Caki2 (cell line): ENCODE data around the gene FAM53B. TPM values are rescaled to one million over a fixed set of nuclear protein-coding genes. Genes with fewer than 3 reads are reported as not detected.

Experiments used
- DNase-seq: peaks from one replicate; pipeline ENCODE4 v3.0.0-alpha.2; 2015; ENCODE audit warnings: low read depth
- in situ Hi-C: cut with HindIII; loops from 2 replicates; pipeline ENCODE4 v1.10.0; 2016; ENCODE audit warnings: low sequenced_read_pairs, low pct_unique_long_range_greater_than_20kb, mixed read lengths
- total RNA-seq: library from RNA; depleted of rRNA; stranded (reverse); fragments of >200 nt; shearing (Covaris generic); gene quantifications from 2 replicates; pipeline ENCODE4 v1.2.3, GENCODE V29; 2014; ENCODE audit warnings: low replicate concordance

FAM53B gene
- total RNA-seq, 1 experiment from 2014 or later: 10.5 TPM

DNA sequence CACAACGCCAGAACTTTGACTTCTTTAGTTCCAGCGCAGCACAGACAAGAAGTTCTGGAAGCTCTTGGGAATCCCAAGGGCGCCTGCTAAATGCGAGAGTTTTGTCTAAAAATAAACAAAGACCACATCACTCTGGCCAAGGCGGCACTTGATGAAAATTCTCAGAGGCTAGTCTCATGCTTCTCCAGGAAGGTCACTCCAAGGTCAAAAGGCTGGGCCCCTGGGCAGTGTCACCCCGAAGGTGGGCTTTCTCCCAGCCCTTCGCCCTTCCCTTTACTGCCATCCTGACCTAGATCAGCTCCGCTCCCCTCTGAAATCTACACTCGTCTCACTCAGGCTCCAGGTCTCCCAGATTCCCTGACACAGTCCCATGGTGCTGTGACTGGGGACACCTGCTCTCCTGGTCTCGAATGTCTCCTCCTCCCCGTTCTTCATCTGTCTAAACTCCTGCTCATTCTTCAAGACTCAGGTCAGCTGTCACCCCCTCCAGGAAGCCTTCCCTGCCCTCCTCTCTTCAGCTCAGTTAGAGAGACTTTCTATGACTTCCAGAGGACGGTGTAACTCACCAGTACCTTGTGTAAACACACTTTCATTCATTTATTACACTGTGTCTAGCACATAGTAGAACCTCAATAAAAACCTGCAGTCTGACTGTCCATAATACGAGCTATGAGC, 10.5 kb downstream of the FAM53B start:
- in situ Hi-C loops: no loop called here
- no peak for DNase-seq

DNA sequence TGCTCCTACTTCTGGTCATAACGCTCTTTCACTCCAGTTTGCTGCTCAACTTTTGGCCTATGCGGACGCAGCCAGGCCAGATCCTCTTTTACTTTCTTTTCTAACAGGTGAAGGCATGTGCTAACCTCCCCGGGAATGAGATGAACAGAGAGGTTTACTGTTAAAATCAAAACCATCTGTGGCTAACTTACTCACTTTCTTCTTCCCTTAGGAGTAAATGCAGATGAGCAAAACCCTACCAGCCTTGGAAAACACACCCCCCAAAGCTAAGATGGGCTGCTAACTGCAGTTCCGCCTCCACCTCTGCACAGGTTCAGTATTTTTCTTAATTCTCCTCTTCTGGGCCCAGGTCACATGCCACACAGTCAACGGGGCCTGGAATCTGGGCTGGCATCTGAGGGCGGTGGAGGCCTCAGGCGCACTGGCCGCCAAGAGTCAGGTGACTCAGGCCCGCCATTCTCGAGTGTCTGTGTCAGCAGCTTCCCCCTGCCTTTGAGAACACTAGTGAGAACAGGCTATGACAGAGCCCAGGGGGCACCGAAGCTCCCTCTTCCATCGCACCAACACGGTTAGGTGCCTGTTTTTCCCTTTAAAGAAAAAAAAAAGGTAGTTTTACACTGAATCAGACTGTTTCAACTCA, 11.1 kb downstream of the FAM53B start:
- in situ Hi-C loops: no loop called here
- DNase-seq: no peak

DNA sequence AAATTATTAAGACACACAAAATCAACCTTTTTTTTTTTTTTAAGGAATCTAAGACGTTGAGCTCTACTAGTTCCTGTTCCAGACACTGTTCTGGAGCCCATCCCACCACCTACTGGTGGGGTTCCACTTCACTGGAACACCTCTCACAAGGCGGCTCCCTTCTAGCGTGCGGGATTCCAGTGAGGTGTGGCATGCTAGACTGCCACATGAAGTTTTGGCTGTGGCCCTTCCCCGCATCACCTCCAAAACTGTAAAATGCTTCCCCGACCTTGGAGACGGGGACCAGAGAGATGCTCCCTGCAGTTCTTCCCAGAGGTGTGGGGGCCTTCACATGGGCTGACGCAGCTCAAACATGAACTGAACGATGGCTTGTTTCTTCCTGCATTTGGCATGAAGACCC, 12.6 kb downstream of the FAM53B start:
- in situ Hi-C loops: no loop called here
- no peak for DNase-seq

DNA sequence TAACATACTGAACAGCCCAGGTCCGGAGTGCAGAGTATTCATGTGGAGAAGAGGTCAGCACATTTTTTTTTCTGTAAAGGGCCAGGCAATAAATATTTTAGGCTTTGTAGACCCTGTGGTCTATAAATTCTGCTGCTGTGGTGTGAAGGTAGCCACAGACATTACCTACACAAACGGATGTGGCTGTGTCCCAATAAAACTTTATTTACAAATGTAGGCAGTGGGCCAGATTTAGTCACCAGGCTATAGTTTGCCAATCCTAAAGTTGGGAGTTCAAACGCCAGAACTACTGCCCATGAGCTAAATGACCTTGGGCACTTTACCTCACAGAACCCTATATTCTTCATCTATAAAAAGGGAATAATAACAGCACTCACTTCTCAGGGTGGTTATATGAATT, 13.4 kb downstream of the FAM53B start:
- no peak for DNase-seq
- in situ Hi-C loops: no loop called here

DNA sequence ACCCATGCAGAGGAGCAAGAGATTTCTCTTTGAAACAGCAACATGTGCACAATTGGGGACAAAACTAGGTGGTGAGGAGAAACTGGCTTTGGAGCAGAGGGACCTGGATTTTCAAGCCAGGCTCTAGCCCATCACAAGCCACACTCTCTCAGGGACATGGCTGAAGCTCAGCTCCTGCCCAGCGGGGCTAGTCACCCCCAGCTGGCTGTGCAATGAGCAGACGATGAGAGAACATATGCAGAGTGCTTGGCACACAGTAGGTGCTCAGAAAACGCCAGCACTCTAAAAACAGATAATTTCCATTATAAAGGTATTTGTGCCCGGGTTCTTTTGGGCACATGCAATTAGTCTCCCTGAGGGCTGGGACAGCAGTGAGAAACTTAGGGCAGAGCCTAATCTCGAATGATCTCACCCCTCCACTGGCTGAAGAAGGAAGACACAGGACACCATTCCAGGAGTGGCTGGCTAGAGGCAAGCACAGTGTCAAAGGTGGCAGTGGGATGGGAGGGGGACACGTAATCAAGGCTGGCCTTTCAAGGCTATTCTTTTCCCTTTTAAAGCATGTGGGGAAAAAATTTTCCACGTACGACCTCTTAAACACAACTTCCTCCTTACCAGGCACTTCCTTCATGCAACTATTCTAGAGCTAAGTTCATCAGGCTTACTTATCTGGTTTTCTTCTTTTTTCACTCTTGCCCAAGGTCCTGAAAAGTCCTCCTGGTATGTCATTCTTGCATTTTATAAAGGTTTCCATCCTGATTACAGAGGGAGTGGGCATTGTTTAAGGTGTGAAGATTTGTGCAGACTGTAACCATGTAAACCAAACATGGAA, 15.1 kb downstream of the FAM53B start:
- DNase-seq: no peak
- in situ Hi-C loops: no loop called here

DNA sequence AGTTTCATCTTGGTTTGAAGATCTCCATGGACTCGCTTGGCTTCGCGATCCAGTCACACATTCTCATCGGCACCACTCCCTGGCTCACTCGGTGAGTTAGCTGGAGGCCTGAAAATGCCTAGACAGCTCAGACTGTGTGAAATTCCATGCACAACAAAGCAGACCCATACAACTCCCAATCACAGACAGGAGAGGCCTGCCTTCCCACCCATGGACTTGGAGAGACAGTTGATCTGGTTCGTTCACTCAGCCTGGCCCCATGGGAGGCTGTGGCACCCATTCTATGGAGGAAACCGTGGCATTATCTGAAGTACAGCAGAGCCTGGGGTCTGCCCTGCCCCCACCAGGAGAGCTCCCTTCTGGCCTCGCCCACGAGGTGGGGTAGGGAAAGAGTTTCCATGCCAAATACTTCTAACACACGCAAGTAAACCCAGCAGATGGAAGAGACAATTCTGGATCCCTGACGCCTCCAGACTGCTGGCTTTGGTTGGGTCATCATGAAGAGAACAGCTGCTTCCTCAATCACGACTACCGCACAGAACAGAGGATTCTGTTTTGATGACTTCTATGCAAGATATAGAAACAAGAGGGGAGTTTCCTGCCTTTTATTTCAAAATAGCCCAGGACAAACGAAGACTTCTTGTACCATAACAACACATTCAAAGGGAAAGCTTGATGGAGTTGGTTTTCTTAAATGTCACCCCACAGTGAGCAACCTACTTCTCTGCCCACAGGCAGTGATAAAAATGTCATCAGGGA, 15.9 kb downstream of the FAM53B start:
- no peak for DNase-seq
- in situ Hi-C loops: no loop called here

DNA sequence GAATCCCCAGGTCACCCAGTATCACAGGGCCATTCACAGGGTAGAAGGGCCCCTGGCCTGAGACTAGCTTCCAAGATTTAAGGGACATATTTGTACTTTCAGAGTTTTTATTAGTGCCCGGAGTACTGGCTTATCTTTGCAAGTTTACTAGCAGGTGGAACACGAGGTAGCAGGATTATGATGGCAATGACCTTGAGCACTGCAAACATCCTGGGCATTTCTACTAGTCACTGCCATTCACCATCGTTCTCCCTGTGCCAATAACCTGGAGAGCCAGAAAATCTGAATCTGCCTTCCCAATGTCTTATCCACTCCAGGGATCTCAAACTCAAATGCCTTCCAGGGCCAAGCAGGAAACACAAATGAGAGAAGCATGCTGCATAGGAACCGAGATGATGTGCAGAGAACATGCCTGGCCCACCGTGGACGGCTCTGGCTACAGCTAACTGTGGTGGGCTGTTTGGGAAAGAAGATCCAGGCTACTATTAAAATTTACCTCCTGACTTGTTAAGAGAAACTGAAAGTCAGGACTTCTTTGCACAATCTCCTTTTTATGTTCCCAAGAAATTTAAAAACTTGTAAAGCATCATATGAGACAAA, 16.7 kb downstream of the FAM53B start:
- in situ Hi-C loops: no loop called here
- DNase-seq: no peak

DNA sequence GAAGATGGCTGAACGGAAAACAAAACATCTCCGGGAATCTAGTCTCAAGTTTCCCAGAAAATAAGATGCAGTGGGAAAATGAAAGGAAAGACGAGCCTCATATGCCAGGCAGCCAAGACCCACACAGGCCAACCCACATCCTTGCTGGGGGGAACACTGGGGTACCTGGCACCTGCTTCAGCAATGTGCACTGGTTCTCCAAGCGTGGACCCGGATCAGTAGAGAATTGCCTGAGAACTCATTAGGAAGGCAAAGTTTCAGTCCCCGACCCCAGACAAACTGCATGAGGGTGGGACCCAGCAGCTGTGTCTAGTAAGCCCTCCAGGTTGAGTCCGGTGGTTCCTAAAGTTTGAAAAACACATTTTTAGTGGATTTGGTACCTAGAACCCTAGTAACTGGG, 18.4 kb downstream of the FAM53B start:
- in situ Hi-C loops: no loop called here
- no peak for DNase-seq

DNA sequence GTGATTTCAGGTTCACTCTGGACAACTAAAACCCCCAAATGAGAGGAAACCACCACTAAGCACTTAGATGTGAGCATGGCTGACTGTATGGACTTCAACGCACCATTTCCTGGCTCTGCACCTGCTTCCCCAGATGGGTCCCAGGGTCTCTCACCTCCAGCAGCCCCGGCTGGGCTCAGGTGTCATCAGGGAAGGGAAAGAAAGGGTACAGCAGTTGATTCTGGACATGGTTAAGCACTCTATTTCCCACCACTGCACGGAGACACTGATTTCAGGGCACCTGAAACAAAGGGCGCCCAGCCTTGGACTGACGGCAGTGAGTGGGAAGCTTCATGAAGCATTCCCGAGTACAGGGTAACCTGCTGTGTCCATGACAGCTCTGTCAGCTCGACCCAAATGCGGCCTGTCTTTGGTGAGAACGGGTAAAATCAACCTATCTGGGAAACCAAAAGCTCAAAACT, 19.0 kb downstream of the FAM53B start:
- no peak for DNase-seq
- in situ Hi-C loops: no loop called here

DNA sequence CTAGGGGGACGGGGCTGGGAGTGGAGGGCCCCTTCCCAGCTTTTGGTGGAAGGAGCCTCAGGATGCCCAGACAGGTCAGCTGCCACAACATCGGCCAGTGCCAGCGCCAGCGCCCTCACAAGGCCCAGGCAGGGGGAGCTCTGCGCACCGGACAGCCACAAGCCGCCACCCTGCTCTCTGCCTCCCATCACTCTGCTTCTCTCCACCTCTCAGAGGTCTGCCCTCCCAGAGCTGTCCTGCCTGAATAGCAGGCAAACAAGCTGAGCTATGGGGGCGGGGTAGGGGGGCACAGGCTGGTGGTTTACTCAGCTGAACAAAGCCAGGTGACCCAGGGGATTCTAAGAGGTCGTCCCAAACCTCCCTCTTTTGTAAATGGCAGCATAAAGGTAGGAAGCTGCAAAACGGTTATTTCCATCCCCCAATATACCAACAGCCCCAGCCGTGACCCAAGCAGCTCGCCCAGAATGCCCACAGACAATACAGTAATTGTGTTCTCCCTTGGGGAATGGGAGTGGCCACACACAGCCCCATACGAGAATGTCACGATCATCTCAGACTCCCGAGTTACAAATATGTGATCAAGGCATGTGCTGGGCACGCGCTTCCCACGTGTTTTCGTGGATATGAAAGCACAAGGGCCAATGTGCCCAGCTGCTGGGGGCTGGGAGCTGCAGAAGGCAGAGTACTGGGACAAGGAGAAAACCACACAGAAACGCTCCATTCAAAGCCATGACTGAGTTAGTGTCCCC, 19.7 kb downstream of the FAM53B start:
- in situ Hi-C loops: no loop called here
- DNase-seq: no peak

DNA sequence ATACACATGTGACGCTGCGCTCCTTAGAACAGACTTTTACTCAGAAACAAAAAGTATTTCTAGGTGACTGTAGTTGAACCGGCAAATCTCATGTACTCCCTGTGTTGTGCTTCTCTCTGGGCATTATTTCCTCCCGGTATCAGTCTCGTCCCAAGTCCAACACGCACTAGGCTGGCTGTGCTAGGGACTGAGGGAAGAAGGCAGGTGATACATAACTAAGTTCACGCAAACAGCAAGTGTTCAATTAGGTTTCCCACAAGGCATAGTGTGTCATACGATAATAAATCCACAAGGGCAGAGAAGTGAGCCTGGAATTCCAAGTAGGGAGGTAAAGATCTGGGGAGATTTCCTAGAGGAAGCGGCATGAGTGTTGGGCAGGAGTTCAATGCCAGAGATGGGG, 20.4 kb downstream of the FAM53B start:
- in situ Hi-C loops: no loop called here
- no peak for DNase-seq

DNA sequence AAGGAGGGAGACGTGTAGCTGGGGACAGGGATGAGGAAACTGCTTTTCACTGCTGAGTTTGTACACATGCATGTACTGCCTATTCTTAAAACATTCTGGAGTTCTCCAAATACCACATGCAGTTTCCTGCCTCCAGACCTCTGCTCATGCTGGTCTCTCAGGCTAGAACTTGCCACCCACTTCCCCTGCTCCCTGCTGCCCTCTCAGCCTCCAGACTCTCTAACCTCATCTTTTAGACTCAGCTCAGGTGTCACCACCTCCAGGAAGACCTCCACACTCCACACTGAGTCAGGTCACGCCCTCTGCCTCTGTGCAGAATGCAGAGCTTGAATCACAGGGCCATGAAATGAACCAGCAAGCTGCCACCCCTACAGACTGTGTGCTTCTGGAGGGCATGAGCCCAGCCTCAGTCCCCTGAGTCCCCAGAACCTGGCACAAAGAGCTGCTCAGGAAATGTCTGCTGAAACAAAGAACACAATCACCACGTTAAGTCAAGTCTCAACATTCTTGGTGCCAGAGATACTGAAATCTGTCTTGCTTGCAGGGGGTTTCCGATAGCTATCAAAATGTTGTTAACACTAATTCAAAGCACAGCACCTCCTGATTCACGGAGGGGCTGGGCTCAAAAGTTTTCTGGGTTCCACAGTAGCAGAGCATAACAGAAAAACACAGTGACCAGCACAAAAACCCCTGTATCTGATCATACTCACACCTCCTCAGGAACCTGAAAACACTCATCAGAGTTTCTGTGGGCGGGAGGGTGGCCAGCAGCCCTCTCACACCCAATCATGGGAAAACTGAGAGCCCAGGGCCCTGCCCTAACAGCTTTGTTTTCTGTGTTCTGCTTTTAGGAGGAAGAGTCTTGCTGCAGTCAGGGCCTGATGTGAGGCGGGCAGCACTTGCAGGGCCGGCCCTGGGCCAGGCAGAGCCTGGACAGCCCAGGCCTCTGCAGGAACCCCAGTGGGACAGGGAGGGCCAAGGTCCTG, 21.1 kb downstream of the FAM53B start:
- in situ Hi-C loops: no loop called here
- DNase-seq: no peak

DNA sequence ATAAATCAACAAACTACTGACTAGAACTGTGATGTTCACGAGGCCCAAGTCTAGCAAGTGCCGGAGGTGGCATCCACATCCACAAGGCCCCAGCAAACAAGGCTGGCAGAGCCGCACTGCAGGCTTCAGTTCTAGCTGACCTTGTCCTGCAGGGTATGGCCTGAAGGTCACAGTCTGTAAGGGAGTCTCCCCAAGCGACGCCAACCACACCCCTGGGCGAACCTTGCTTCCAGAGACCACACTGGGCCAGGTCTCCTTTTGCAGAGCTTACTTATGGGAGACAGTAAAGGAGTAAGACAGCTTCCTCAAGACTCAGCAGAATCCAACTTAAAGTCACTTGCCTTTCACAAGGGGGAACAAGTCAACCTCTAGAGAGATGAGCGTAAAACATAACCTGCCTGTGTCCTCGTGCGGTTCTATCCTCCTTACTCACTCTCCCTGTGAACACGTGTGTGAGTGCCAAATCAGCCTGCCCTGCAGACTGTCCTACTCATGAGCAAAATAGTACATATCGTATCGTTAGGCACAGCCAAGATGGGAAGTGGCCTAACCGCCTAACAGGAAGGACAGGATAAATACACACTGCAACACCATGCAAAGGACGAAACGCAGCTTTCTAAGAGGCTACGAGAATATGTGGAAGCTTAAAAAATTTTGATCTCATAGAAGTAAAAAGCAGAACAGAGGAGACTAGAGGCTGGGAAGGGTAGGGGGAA, 22.7 kb downstream of the FAM53B start:
- in situ Hi-C loops: no loop called here
- DNase-seq: no peak

DNA sequence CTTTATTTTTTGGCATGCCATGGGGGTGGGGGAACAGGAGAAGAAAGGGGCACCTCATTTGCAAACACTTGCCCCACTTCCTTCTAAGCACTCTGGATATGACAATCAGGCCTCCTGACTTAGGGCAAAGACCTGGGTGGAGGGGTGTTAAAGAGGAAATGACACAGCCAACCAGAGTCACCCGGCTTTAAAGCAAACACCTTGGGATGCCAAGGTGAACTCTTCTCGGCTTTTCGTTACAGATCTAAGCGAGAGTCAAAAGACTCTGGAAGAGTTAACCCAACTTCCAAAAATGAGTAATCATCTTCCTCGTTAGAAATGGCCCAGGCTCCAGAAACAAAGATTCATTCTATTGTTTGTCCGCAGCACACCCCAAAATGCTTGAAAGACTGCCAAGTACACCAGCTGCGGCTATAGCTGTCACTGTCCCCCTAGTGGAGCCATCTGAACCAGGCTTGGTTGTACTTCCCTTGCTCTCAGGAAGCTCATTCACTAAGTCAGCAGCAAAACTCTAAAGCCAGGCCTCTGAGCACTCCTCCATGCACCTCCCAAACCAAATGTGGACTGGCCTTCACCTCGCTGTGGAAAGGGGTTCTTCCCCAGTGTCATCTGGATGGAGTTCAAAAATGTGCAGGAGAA, 24.8 kb downstream of the FAM53B start:
- in situ Hi-C loops: no loop called here
- DNase-seq: no peak

DNA sequence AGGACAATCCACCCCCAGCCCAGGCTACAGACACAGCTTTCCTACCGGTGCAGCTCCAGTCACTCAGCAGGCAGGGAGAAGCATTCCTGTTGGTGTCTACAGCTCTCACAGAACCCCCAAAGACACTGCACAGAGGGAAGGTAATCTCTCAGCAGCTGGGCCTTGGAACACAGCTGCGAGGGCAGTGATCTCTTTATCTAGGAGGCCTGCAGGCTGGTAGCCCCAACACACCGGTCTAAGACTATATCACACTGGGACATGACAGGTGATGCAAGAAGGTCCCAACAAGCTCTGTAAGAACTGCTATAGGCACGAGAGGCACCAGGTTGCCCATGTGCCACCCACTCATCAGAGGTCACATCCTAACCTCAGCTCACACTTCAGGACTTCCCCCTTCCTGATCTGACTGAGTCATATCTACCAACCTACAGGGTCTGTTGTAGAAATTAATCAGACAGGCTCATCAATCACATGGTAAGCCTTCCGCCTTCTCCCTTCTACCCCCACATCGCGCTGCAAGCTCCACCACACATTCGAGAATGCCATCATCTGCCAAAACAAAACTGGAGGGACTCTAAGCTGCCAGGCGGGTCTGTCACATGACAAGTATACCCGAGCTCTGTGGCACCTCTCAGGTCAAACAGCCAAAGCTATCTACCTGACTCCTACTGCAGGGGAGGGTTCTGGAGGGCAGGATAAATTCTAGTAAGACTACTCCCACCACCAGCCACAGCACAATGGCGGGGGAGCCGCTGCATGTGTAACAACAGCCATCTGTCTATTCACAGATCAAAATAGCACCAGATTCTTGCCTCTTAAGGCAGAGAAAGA, 26.1 kb downstream of the FAM53B start:
- in situ Hi-C loops: no loop called here
- peak; percentile 38 for DNase-seq
